ENCODE measurements around the gene SPAG6.
"Not testable (repeated sequence)": the region's sequence is repeated elsewhere in the genome, so short reads cannot be mapped to it uniquely, and the experiment has no call there.

Gene SPAG6

DNA sequence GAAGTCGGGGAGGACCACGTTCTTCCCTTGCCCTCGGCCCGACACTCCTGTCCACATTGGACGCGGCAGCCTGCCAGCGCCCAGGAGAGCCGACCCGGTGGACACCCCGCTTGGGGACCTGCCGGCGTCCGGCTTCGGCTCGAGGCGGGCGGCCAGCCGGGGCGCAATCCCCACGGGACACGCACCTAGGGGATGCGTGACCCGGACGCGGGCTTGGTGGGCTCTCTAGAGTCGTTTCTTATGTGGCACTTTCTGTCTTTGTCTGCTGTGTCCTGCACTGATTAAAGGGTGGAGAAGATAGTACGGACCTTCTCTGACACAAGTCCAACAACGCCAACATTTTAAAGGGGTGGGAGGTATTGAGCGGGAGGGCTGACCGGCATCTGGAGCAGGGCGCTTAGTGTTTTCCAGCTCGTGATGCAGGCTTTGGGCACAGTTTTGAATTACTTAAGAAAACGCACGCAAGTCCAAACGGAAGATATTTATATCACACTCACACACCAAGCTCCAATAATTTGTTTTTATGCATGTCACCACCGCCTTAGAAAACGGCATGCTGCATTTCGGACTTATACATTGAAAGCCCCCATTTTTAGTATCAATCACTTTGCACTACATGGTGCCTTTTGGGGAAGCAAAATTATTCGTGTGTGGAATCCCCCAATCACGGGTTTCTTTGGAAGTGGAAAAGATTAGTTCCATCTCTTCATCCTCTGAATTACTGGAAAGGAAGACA, 3.9 kb upstream of the SPAG6 start:
- DNase-seq (ENCODE audit: low read depth in 2 of 2): no peak

DNA sequence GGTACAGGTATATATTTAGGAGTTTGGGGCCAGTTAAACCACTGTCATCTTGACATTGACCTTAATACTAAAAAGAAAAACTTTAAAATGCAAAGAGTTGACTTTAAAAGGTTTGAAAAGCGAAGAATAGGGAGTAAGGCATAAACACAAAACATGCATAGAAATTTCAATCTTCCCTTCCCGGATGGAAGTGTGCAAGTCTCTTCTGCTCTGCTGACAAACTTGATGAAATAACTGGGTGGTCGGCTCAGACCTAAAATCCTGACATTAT, 3.4 kb upstream of the SPAG6 start:
- DNase-seq (ENCODE audit: low read depth in 2 of 2): no peak

DNA sequence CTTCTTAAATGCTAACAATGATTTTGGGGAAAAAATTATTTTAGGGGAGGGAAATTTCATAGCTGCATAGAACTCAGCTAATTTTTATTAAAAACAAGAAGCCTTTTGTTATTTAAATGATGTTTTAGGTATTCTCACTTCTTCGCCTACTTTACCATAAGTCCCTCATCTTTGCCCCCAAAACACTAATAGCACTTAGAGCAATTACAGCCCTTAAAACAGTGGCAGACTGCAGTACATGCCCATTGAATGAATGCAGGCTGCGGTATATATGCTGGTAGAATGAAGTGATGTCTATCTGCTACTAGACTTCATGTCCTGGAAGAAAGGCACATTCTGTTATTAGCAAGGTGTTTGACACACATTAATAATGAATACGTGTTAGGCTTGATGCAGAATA, 2.9 kb upstream of the SPAG6 start:
- no peak for DNase-seq (ENCODE audit: low read depth in 2 of 2)

DNA sequence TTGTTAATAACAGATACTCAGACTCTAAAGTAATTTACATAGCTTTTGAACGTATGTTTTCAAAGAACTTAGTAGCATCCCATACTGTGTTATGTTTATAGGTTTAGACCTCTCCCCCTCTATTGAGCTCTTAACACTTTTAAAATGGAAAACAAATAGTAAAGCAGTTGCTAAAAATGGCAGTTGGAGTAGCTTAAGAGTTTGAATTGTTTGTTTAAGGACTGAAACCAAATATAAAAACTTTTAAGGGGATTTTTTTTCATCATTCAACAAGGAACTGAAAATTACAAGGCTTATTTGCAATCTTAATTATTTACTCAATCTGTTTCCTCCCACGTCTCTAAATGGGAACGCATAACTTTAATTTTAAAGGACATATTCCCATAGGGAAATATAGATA, 1.6 kb upstream of the SPAG6 start:
- DNase-seq (ENCODE audit: low read depth in 2 of 2): no peak

DNA sequence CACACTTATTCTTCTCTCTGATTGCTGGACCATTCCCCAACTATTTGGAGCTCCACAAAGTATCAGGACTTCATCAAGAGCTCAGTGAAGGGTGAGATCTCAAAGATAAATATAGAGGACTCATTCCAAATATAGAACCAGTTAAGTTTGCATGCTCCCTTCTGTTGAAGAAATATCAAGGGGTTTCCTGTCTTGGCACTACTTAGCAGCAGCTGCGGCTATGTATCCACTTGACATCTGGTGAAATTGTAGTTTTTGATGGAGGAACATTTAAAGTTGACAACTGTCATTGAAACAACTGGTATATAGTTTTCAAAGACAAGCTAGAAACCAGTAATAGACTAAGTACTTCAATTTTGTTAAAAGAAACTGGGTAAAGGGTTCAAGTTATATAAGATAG, 1.0 kb upstream of the SPAG6 start:
- no peak for DNase-seq (ENCODE audit: low read depth in 2 of 2)

DNA sequence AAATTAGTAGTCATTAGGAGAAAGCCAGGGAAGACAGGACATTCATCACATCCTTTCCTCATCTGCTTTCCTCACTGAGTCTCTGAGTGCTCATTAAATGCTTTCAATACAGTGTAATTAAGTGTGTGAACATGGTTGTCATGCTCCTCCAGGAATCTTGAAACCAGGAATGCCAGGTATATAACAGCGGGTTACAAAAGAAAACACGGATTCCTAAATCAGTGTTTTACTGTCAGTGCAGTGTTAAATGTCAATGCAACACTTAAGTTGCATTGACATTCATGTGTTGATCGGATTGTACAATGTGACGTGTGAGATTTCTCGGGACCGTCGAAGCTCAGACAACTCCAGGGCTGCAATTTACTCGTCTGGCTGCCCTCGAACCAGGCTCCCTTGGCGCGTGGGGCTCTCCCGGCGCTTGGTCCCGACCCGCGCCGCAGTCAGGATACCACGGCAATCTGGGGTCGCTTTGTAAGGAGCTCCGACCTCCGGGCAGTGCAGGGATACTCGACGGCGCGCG, 455 bp upstream of the SPAG6 start:
- no peak for DNase-seq (ENCODE audit: low read depth in 2 of 2)

DNA sequence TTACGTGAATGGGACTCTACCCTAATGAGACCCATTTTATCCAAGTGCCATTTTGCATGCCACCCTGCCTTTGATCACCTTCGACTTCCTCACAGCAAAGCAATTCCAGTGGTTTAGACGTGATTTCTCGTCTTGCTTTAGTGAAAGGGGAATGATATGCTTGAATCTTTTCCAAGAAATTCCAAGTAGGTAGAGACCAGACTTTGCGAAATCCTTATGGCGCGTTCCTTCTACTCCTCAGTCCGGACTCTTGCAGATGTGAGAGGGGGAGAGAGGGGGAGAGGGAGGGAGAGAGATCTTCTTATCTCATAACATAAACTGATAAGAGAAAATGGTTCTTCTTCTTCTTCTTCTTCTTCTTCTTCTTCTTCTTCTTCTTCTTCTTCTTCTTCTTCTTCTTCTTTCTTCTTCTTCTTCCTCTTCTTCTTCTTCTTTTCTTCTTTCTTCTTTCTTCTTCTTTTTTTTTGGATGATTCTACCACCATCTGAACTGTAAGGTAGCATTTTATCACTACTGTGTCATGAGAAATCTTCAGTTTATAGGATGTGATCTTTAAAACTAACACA, 883 bp downstream of the SPAG6 start:
- no peak for DNase-seq (ENCODE audit: low read depth in 2 of 2)

DNA sequence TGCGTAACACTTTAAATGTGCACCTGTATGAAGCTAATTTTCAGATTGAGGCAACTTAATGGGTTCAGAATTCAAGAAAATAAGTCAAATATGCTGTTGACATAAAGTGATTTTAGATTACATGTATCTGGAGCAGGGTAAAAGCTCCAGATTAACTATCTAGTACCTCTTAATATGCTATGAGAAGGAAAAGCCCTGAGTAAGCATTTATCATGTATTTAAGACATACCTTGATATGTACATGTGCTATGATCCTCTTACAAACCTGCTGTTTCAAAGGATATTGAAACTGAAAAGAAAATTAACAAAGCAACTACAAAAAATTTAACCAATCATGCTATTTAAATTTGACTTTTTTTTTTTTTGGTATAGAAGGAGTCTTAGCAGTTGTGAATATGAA, 4.5 kb downstream of the SPAG6 start:
- no peak for DNase-seq (ENCODE audit: low read depth in 2 of 2)

DNA sequence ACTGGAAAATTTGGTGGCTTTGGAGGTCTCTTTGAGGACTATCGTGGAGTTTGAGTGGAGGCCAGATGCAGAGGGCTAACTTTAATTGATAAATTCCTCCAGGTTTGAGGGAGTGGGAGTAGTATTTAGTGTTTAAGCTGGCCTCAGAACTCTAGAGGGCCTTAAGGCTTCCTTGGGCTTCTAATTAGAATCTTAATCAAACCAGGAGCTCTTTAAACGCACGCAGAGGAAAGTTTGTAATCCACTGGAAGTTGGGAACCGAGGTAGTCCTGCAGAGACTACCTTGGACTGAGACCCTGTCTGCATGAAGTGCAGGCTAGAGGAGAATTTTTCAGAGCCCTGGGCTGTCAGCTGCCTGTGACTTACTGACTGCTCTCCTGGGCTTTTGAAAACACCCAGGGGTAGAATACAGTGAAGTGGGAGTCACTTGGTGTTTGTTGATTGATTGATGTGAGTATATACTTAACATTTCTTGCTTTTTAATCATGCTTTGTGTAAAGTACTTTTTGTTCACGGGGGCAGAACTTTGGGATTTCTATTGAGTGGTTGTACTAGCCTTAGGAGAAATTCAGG, 5.9 kb downstream of the SPAG6 start:
- DNase-seq (ENCODE audit: low read depth in 2 of 2): no peak

DNA sequence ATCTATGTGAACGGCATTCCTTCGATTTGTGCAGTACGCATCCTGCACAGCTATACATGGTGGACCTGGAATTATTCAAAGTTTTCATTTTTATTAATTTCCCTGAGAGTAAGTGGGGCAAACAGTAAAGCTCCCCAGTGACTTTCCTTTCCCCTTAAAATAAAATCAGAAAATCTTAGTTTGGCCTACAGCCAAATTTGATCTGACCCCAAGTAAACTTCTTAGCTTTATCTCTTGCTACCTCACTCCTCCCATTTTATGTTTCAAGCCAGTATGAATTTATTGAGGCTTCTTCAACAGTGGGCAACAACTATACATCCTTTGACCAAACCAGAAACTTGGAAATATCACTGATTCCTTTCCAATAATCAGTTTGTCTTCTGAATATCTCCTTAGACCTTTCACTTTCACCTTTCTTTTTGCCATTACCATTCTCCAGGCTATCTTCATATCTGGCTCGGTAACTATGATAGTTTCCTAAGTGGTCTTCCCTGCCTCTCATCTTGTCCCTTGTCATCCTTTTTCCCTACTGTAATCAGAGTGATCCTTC, 11.1 kb downstream of the SPAG6 start:
- no peak for DNase-seq (ENCODE audit: low read depth in 2 of 2)

DNA sequence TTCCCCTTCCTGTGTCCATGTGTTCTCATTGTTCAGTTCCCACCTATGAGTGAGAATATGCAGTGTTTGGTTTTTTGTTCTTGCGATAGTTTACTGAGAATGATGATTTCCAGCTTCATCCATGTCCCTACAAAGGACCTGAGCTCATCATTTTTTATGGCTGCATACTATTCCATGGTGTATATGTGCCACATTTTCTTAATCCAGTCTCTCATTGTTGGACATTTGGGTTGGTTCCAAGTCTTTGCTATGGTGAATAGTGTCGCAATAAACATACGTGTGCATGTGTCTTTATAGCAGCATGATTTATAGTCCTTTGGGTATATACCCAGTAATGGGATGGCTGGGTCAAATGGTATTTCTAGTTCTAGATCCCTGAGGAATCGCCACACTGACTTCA, 12.5 kb downstream of the SPAG6 start:
- DNase-seq (ENCODE audit: low read depth in 2 of 2): not testable (repeated sequence)

DNA sequence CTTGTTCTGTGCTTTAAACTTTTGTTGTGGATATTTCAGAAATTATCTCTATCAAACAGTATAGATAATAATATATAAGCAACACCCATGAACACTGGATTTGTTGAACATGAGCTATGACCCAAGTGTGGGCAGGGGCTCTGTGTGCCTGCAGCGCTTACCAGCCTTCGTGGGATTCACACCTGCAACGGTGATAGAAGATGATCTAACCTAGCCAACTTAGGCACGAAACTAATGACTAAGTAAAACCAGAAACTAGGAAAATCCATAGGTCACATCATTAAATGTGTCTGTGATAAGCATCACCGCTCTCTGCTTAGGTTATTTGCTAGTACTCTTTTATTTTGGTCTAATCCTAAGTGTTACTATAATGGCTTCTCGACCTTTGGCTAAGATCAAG, 18.0 kb downstream of the SPAG6 start:
- no peak for DNase-seq (ENCODE audit: low read depth in 2 of 2)

DNA sequence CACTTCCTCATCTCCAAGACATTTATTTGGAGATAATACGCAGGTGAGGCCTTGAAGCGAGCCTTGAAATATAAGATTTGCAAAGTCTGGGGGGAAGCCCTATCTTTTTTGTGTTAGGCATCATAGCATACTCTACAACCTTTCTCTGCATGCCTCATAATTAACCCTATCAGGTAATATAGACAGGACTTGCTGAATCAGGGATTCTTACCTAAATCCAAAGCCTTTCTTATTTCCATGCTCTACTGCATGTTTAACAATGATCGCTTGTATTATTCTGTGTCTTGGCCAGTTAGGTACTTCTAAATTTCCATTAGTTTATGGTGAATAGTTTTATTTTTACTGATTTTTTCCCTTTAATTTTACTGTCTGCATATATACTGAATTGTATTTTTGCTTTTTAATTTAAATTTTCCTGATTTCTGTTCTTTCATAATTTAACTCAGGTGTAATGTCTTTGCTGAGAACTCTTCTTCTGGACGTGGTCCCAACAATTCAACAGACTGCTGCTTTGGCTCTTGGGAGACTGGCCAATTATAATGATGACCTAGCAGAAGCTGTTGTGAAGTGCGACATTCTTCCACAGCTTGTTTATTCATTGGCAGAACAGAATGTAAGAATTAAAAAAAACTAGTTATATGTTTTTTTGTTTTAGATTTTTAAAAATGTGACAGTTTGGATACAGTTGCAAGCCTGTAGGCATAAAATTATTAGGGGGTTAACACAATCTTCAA, 19.3 kb downstream of the SPAG6 start:
- no peak for DNase-seq (ENCODE audit: low read depth in 2 of 2)

DNA sequence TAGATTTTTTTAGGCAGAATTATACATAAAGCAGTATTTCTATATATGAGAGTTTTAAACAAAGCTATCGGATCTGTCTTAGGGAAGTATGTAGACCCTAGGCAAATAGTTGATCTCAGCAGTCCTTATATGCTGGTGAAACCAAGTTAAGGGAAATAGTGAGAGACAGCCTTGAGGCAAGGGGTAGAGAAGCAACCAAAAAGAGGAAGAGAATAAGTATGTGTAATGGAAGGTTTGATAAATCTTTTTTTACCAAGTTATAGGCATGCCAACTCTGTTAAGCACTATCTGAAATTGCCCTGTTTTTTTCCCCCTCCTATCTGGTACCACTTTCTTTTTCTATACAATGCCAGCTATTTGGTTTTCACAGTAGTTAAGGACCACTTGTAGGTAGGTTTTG, 19.9 kb downstream of the SPAG6 start:
- no peak for DNase-seq (ENCODE audit: low read depth in 2 of 2)

DNA sequence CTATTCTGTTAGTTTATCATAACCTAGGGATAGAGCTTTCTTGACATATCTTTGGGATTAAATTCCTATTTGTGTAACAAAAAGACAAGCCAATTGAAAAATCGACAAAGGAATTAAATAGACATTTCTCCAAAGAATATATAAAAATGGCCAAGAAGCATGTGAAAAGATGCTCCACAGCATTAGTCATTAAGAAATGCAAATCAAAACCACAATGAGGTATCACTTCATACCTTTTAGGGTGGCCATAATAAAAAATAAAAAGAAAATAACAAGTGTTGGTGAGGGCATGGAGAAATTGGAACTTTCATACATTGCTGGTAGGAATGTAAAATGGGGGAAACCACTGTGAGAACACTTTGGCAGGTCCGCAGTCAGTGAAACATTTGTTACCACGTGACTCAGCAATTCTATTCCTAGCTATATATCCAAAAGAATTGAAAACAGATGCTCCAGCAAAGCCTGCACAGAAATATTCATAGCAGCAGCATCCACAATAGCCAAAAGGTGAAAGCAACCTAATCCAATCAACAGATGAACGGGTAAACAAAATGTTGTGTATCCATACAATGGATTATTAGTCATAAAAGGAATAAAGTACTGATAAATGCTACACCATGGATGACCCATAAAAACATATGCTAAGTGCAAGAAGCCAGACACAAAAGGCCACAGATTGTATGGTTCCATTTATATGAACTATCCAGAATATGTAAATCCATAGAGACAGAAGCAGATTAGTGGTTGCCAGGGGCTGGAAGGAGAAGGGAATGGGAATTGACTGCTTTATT, 20.5 kb downstream of the SPAG6 start:
- no peak for DNase-seq (ENCODE audit: low read depth in 2 of 2)

DNA sequence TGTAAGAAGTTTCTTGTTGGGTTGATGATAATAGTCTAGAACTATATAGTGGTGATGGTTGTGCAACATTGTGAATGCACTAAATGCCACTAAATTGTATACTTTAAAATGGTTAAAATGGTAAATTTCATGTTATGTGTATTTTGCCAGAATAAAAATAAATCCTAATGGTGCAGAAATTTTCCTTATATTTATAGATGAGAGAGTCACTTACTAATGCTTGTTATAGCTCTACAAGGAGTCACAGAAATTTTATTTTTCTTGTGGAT, 21.1 kb downstream of the SPAG6 start:
- no peak for DNase-seq (ENCODE audit: low read depth in 2 of 2)

DNA sequence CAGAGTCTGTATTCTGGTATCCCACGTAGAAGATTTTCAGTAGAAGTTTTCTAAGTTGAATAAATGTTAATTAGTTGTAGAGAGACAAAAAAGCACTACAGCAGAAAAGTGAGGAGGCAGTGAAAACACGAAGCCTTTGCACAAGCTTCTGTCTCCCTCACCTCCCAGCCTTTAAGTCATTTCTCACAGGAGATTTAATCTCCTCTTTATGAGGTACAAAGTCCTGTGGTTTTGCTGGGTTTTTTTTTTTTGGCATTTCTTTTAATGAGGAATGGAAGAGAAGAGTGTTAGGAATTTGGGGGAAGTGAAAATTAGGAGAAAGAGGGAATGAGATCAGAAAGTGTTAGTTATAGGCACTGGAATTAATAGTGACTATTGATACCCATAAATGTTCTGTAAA, 21.5 kb downstream of the SPAG6 start:
- no peak for DNase-seq (ENCODE audit: low read depth in 2 of 2)

DNA sequence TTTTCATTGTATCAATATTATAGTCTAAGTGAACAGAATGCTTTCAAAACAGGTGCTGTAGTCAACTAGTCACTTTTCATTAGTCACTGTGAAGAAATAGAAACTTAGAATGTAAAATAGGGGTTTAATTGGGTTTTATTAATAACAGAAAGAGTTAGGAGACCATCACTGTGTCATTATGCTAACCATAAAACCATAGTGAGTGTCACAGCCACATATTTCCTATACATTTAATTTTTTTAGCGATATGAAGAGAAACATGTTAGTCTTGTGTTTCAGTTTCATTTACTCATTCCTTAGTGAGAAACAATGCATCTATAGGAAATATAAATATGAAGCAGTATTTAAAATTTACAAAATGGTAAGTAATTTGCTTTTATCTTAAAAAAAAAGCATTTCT, 22.2 kb downstream of the SPAG6 start:
- DNase-seq (ENCODE audit: low read depth in 2 of 2): no peak

DNA sequence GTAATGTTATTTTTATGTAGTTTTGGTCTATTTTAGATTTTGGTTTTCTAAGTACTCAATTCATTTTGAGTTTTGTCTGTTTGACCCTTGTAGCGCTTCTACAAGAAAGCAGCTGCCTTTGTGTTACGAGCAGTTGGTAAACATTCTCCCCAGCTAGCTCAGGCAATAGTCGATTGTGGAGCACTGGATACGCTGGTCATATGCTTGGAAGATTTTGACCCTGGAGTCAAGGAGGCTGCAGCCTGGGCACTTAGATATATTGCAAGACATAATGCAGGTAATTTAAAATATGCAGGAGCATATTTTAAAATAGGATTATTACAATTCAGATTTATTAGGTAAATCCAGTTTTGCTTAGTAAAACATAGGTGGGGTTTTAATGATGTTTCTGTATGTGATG, 23.1 kb downstream of the SPAG6 start:
- no peak for DNase-seq (ENCODE audit: low read depth in 2 of 2)

DNA sequence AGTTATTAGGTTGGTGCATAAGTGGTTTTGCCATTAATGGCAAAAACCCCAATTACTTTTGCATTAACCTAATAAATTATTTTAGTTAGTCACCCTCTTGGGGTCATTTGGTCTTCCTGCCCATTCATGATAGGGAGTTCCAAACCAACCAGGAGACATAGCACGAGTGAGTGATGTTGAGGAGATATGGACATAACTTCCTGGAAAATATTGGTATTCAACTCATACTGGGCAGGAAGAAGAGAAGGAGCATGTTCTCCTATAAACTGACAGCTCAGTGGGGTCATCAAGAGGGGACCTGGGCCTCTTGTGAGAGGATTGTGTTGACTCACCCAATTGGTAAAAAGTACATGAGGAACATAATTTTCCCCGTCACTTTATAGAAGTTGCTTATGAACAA, 23.7 kb downstream of the SPAG6 start:
- DNase-seq (ENCODE audit: low read depth in 2 of 2): no peak

DNA sequence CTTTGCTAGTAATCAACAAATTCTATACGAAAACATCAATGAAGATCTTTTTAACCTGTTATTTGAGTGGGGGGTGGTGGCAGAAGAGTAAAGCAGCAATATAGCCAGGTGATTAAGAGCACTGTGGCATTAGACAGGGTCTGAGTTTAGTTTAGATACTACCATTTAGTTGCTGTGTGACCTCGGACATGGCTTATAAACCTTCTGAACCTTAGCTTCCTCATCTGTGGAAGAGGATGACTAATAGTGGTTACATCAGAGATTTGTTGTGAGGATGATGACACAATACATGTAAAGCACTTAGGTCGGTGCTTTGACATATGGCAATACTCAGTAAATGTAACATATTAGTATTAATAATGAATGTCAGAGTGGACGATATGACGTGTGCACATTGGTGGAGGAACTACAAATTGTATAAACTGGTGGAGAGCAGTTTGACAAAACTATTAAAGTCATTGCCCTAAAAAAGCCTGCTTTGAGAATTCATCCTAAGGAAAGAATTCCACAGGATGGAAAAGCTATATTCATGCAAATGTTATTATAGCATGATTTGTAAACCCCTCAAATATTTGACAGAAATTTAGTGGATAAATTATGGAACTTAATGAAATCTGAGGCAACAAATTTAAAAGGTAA, 24.3 kb downstream of the SPAG6 start:
- DNase-seq (ENCODE audit: low read depth in 2 of 2): no peak

DNA sequence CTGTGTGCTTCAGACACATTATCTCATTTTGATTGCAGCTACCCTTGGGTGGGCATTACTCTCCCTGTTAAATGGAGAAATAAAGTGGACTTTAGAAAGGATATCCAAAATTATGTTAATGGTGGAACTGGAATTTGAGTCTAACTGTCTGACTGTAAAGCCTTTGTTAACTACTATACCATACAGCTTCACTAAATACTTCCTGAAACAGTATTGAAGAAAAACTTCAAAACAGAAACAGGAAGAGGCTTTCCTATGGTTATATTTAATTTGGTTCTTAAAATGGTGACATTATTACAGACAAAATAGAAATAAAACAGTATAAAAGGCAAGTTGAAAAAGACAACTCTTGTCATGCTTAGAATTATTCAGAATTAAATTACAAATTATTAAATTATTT, 25.0 kb downstream of the SPAG6 start:
- no peak for DNase-seq (ENCODE audit: low read depth in 2 of 2)
